Measurements from ENCODE around the gene GFPT1. TPM values are rescaled to one million over a fixed set of nuclear protein-coding genes. Genes with fewer than 3 reads are reported as not detected.
A peak's percentile ranks its signal among the peaks of the same experiment; 100 is the strongest.
"Not testable (repeated sequence)": the region's sequence is repeated elsewhere in the genome, so short reads cannot be mapped to it uniquely, and the experiment has no call there.

Gene GFPT1
- total RNA-seq: 30.3 and 32.5 TPM in 2 replicates

- peak; percentile 96 for DNase-seq
These were observed at the start of gene GFPT1 for GRCh38 chr2:69386789-69387734. TSS of gene GFPT1 (minus strand) at chr2:69387227. CDS start at chr2:69387071, 156 bp downstream.

DNA sequence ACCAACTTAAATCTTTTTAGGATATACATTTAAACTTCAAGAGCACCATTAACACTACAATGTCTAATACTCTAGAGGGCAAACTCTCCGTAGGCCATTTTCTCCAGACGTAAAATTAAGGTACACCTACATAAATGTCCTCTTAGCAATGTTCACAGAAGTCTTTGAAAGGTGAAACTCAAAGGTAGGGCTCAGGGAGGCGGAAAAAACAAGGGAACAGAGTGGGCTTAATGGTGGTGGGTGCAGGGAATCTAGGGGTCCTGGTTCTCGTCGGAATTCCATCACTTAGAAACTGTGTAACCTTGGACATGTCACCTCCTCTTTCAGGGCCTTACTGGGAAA, 49.5 kb upstream of the GFPT1 start:
- no peak for DNase-seq

- no peak for DNase-seq
These were observed 47.7 kb upstream of the GFPT1 start for GRCh38 chr2:69434753-69435152.

GRCh38 chr2:69429491-69430183, 42.6 kb upstream of the GFPT1 start:
- no peak for DNase-seq

GRCh38 chr2:69428981-69429380, 42.0 kb upstream of the GFPT1 start:
- DNase-seq: no peak

DNA sequence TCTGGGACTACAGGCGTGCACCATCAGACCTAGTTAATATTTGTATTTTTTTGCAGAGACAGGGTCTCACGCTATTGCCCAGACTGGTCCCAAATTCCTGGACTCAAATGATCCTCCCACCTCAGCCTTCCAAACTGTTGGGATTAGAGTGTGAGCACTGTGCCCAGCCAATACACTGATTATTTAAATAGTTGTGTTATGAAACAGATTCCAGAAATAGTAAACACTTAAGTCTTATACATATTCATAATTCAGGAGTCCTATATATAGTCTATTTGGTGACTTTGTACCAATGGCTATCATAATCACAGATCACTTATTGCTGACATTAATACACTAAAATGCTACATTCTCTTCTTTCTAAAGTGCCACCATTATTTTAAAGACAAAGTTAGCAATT, 37.4 kb upstream of the GFPT1 start:
- no peak for DNase-seq

- no peak for DNase-seq
These were observed 35.2 kb upstream of the GFPT1 start for GRCh38 chr2:69422198-69422597.

- not testable (repeated sequence) for DNase-seq
These were observed 32.1 kb upstream of the GFPT1 start for GRCh38 chr2:69419111-69419510.

- DNase-seq: no peak
These were observed 29.1 kb upstream of the GFPT1 start for GRCh38 chr2:69416147-69416546.

- DNase-seq: no peak
These were observed 24.1 kb upstream of the GFPT1 start for GRCh38 chr2:69411120-69411519.

GRCh38 chr2:69405306-69405705, 18.3 kb upstream of the GFPT1 start:
- no peak for DNase-seq

GRCh38 chr2:69400121-69400520, 13.1 kb upstream of the GFPT1 start:
- DNase-seq: no peak

DNA sequence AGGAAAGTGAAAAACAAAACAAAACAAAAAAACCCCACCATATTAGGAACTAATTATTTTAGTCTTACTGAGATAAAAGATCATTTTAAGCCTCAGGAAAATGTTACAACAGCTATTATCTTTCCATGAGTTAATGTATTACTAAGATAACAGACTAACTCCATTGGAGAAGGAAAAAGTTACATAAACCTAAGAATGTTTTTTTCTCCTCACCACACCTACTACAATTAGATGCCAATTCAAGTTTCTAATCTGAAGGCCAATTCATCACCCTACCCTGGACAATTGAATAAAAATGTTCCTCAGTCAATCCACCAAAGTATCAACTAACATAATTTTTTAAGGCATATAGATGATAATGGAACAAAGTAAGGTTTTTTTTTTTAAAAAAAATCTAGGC, 10.2 kb upstream of the GFPT1 start:
- no peak for DNase-seq

- no peak for DNase-seq
These were observed 8.8 kb upstream of the GFPT1 start for GRCh38 chr2:69395866-69396265.

DNA sequence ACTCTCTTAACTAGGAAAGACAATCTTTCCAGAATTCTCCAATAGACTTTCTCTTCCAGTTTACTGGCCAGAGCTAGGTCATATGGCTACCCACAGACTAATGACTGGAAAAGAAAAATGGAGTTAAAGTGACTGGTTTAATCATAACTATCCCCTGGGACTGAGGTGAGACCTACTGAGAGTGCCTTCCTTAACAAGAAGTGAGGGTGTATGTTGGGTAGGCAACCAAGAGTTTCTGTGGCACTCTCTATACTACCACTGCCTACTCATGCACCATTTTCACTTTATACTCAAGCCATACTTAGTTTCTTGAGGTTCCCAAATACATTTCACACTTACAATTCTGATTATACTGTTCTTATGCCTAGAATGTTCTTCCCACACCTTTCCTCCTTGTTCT, 6.9 kb upstream of the GFPT1 start:
- DNase-seq: no peak

- DNase-seq: no peak
These were observed 3.4 kb upstream of the GFPT1 start for GRCh38 chr2:69390471-69390870.

DNA sequence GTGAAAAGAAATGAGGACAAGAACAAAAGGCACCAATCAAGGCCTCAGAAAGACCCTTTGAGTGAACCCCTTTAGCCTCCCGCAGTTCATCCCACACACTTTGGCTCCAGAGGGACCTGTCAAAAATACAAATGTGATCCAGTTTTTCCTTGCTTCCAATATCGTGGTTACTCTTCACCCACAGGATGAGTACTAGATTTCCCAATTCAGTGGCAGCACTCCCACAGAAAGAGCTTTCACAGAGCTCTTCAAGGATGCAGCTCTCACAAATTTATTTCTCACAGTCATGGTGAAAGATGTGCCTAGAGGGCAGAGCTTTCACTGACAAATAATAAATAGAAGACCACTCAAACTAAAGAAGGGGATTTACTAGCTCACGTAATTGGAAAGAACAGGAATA, 3.0 kb upstream of the GFPT1 start:
- DNase-seq: no peak

GRCh38 chr2:69389271-69389670, 2.2 kb upstream of the GFPT1 start:
- DNase-seq: no peak

- no peak for DNase-seq
These were observed 899 bp upstream of the GFPT1 start for GRCh38 chr2:69387770-69388481.

DNA sequence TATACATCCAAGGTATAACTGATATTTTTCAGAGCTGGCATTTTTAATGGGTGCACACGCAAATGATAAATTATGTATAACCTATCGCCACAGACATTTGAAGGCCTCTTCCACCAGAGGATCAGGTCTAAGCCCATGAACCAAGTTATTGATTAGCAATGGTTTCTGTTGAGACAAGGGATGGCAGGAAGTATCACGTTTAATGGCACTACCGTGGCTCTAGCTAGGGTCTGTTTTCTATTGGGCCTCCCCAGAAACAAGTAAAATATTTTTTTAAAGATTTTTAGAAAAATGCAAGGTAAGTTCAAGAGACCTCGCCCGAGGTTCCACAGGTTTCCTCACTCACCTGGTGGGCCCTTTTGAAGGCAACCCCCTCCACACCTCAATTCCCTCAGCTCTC, 667 bp downstream of the GFPT1 start:
- DNase-seq: peak; percentile 17

GRCh38 chr2:69385443-69386151, 1.4 kb downstream of the GFPT1 start:
- no peak for DNase-seq

GRCh38 chr2:69384618-69385081, 2.4 kb downstream of the GFPT1 start:
- DNase-seq: no peak

All from dermis blood vessel endothelial cell (primary cell).